ENCODE results near the gene ERH. TPM values are rescaled to one million over a fixed set of nuclear protein-coding genes. Genes with fewer than 3 reads are reported as not detected.

The ERH gene
- total RNA-seq, 1 experiment from 2014 or later: 352 TPM

DNA sequence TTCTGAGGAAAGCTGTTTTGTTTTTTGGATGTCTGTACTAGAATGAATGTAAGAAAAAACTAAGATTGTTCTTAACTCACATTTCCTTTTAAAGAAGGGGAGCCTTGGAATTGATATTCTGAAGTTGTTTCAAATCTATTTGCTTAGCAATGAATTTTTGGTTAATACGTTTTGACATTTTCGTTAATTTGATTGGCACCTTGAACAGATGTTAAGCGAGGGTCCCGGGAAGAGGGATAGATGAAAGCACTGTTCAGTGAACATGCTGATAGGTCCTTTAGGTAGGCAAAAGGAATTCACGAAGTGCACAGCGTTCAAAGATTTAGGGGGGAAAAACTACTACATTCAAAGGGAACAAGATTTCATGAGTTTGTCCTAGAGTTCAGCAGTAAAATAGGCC, 2.1 kb upstream of the ERH start (continued):
- TF ChIP-seq, protein P1, sequence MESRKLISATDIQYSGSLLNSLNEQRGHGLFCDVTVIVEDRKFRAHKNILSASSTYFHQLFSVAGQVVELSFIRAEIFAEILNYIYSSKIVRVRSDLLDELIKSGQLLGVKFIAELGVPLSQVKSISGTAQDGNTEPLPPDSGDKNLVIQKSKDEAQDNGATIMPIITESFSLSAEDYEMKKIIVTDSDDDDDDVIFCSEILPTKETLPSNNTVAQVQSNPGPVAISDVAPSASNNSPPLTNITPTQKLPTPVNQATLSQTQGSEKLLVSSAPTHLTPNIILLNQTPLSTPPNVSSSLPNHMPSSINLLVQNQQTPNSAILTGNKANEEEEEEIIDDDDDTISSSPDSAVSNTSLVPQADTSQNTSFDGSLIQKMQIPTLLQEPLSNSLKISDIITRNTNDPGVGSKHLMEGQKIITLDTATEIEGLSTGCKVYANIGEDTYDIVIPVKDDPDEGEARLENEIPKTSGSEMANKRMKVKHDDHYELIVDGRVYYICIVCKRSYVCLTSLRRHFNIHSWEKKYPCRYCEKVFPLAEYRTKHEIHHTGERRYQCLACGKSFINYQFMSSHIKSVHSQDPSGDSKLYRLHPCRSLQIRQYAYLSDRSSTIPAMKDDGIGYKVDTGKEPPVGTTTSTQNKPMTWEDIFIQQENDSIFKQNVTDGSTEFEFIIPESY (IDR thresholded peaks at IDR 0.05; ENCODE audit: extremely low read depth, insufficient replicate concordance, low read length): no peak
- TF ChIP-seq YY1 (IDR thresholded peaks at IDR 0.05; ENCODE audit: extremely low read depth, insufficient replicate concordance, low read depth, low read length): no peak
- TF ChIP-seq, protein P2, sequence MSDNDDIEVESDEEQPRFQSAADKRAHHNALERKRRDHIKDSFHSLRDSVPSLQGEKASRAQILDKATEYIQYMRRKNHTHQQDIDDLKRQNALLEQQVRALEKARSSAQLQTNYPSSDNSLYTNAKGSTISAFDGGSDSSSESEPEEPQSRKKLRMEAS (IDR thresholded peaks at IDR 0.05): no peak
- no peak for TF ChIP-seq SIN3A (IDR thresholded peaks at IDR 0.05; ENCODE audit: low read depth)
- no peak for TF ChIP-seq ZNF274 (IDR thresholded peaks at IDR 0.05; ENCODE audit: low read depth, low read length)
- TF ChIP-seq CEBPB (IDR thresholded peaks at IDR 0.05; ENCODE audit: low read depth): no peak
- no peak for TF ChIP-seq JUND (IDR thresholded peaks at IDR 0.05)

DNA sequence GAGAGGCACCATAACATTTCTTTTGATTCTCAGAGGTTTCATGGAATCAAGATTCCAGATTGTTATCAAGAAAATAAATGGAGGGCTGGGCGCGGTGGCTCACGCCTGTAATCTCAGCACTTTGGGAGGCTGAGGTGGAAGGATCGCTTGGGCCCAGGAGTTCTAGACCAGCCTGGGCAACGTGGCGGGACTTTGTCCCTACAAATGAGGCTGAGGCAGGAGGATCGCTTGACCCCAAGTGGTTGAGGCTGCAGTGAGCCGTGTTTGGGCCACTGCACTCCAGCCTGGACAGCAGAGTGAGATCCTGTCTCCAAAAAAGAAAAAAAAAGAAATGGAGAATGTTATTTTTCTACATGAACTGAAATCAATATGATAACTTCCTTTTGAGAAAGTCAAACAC, 1.7 kb upstream of the ERH start:
- no peak for DNase-seq (ENCODE audit: low read depth, low spot score)
- intact Hi-C loops (cut with micrococcal nuclease): no loop called here
- no peak overlapping the region for H3K27ac ChIP-seq (ENCODE audit: low read depth, low read length)
- no TSS peak for BruUV-seq (replicated peaks)
- ChIA-PET RAD21 (ENCODE audit: low non-redundant PET in 1 of 2, low total read pairs in 2 of 2, uncharacterized antibody in 2 of 2, unreplicated experiment in 2 of 2) (no interaction called here), CTCF (no interaction called here), POLR2A (no interaction called here)
- peak overlapping the region; percentile 94 to 95 for H3K4me3 ChIP-seq (replicated peaks in 1 of 2; ENCODE audit: low read depth in 1 of 2, low read length in 2 of 2)
- H4K20me1 ChIP-seq (ENCODE audit: insufficient read depth): peaks cover 7% of the 10 kb centered on the region; the same call in 1 of the 2 replicates
- H3K4me1 ChIP-seq (ENCODE audit: control insufficient read depth in 1 of 2, insufficient read depth in 2 of 2, low read length in 2 of 2): peaks cover 15 to 19% of the 10 kb centered on the region in 2 experiments; a peak in 3 of 4 replicates
- peak overlapping the region; percentile 92 for H3K4me2 ChIP-seq (ENCODE audit: low read length)
- no peak for TF ChIP-seq POLR2AphosphoS5 (IDR thresholded peaks at IDR 0.05; ENCODE audit: low read depth, low read length)
- TF ChIP-seq, protein P1 (IDR thresholded peaks at IDR 0.05; ENCODE audit: extremely low read depth, insufficient replicate concordance, low read length): no peak
- TF ChIP-seq, protein P2 (IDR thresholded peaks at IDR 0.05): no peak
- no peak for TF ChIP-seq CEBPB (IDR thresholded peaks at IDR 0.05; ENCODE audit: low read depth)
- H3K27me3 ChIP-seq (ENCODE audit: insufficient read depth, low read length): no peaks in the 10 kb centered on the region
- H3K36me3 ChIP-seq (ENCODE audit: control insufficient read depth in 1 of 2, insufficient read depth in 2 of 2, low read length in 2 of 2): peaks cover 14 to 20% of the 10 kb centered on the region in 2 experiments; a peak in 3 of 4 replicates
- no peaks in the 10 kb centered on the region for H3K9me2 ChIP-seq (ENCODE audit: insufficient read depth)
- H3K9me3 ChIP-seq (ENCODE audit: control insufficient read depth in 1 of 2, insufficient read depth in 1 of 2, low read depth in 1 of 2, low read length in 2 of 2): no peaks in the 10 kb centered on the region
- H2AFZ ChIP-seq (ENCODE audit: low read depth, low read length, poor library complexity, severe bottlenecking): no peak overlapping the region
- no peak for ATAC-seq
- H3K79me2 ChIP-seq (ENCODE audit: insufficient read depth, low read length): peaks cover 97% of the 10 kb centered on the region
- H3K9ac ChIP-seq (ENCODE audit: low read length): peak overlapping the region; percentile 98

Data from HCT116 (cell line).